GM12864 (cell line): ENCODE measurements around the gene CELF2.

Experiments
- DNase-seq: peaks from one replicate; pipeline ENCODE4 v3.0.0-alpha.2; 2011; ENCODE audit warnings: low read depth
- H3K4me3 ChIP-seq: 2 replicates; pipeline ENCODE4 v1.5.1; 2011; ENCODE audit warnings: mild to moderate bottlenecking, low read depth, low read length, control low read depth
- TF ChIP-seq, protein P1 (sequence below): IDR thresholded peaks from 2 replicates; pipeline ENCODE4 v1.5.1; 2011; ENCODE audit warnings: low read depth, mild to moderate bottlenecking, moderate library complexity, low read length, control low read depth, inconsistent platforms; ENCODE audit errors: missing control alignments

The CELF2 gene

DNA sequence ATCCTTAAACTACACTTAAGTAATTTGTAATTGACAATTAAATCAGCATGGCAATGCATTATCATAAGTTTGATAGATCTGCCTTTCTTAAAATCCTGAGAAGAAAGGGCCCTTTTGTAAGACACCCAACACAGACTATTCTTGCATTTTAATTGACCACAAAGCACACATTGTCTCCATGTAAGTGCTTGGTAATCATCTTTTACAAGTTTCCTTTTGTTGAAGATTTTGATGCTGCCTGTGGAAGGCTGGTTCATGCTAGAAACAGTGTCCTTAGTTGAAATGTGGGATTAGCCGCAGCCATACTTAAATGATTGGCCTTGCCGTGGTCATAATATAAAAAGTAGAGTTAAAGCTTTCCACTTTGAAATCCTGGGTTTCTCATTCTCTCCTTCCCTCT, 32.3 kb upstream of the CELF2 start:
- DNase-seq, result no peak
- no peak overlapping the region for H3K4me3 ChIP-seq
- TF ChIP-seq, protein P1, sequence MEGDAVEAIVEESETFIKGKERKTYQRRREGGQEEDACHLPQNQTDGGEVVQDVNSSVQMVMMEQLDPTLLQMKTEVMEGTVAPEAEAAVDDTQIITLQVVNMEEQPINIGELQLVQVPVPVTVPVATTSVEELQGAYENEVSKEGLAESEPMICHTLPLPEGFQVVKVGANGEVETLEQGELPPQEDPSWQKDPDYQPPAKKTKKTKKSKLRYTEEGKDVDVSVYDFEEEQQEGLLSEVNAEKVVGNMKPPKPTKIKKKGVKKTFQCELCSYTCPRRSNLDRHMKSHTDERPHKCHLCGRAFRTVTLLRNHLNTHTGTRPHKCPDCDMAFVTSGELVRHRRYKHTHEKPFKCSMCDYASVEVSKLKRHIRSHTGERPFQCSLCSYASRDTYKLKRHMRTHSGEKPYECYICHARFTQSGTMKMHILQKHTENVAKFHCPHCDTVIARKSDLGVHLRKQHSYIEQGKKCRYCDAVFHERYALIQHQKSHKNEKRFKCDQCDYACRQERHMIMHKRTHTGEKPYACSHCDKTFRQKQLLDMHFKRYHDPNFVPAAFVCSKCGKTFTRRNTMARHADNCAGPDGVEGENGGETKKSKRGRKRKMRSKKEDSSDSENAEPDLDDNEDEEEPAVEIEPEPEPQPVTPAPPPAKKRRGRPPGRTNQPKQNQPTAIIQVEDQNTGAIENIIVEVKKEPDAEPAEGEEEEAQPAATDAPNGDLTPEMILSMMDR, result no peak

DNA sequence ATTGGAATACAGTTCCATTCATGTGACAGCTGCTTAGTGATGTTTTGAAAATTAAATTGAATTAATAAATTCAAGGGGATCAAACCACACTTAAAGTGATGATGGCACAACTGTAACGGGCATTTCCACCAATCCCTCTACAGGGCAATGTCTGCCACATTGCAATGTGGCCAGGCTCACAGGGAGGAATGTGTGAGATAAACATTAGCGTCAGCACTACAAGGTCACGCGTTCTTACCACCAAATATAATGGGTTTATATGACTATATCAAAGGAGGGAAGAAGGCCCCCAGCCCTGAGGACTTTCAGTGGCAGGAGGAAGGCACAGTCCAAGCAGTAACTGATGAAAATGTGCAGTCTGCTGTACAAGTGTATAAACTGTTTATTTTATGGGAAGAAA, 31.1 kb upstream of the CELF2 start:
- no peak overlapping the region for H3K4me3 ChIP-seq
- DNase-seq, result no peak
- TF ChIP-seq, protein P1, result no peak

DNA sequence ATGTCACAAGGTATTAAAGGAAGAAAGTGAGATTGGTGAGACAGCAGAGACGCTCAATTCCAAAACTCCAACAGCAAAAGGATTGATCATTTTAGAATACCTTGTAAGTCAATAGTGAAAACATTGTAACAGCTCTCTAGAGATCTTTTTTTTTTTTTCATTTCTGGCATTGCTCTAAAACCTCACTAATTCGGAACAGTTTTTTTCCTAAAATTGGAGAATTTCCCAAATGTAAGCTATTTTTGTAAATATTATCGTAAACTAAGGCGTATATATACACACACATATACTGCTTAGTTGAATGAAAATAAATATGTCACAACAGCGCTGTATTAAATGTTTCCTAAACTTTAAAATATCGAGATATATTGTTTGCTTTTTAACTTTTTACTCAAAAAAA, 30.6 kb upstream of the CELF2 start:
- TF ChIP-seq, protein P1, result no peak
- H3K4me3 ChIP-seq, result no peak overlapping the region
- no peak for DNase-seq

DNA sequence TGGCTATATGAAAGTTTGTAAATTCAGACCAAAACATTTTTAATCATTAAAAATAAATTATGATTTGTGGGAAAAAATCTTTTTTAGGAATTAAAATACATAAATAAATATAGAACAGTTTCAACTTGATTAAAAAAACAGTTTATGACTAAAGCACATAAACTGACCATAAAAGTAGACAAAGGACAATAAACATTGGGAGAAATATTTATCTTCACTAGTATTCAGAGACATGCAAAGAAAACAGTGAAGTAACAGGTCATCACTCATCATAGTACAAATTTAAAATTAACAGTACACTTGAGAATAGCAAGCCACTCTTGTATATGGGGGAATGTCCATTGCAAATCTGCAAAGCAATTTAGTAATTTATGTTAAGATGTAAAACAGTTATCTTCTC, 28.0 kb upstream of the CELF2 start:
- DNase-seq, result no peak
- H3K4me3 ChIP-seq, result no peak overlapping the region
- TF ChIP-seq, protein P1, result no peak

DNA sequence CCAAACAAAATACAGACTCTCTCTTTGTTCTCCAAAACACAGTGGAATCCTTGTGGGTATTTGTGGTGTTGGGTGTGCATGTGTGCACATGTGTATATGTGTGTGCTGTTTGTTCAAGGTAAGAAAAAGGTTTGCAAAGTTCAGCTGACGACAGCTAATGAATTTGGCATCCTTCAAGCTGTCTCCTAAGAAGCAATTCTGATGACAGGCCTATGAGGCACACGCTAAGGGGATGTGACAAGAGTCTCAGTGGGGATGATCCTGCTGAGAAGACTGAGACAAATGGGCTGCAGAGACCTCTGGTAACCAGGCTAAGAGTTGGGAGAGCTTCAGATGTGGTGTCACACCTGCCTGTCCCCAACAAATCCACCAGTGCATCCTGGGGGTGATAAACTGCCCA, 26.5 kb upstream of the CELF2 start:
- no peak overlapping the region for H3K4me3 ChIP-seq
- TF ChIP-seq, protein P1, result no peak
- no peak for DNase-seq

DNA sequence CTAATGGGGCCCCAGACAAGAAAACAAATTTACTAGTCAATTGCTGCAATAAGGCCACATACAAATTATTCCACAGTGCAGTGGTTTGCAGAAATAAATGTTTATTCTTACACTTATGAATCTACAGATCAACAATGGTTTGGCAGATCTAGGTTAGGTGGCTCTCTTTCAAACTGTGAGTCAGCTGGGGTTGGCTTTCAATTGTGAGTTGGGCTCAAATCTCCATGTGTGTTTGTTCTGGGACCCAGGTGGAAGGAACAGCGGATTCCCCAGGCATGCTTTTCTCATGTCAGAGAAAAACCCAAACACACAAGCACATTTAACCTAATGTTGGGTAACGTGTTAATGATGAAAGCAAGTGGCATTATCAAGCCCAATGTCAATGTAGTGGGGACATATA, 25.6 kb upstream of the CELF2 start:
- no peak for DNase-seq
- TF ChIP-seq, protein P1, result no peak
- H3K4me3 ChIP-seq, result no peak overlapping the region

DNA sequence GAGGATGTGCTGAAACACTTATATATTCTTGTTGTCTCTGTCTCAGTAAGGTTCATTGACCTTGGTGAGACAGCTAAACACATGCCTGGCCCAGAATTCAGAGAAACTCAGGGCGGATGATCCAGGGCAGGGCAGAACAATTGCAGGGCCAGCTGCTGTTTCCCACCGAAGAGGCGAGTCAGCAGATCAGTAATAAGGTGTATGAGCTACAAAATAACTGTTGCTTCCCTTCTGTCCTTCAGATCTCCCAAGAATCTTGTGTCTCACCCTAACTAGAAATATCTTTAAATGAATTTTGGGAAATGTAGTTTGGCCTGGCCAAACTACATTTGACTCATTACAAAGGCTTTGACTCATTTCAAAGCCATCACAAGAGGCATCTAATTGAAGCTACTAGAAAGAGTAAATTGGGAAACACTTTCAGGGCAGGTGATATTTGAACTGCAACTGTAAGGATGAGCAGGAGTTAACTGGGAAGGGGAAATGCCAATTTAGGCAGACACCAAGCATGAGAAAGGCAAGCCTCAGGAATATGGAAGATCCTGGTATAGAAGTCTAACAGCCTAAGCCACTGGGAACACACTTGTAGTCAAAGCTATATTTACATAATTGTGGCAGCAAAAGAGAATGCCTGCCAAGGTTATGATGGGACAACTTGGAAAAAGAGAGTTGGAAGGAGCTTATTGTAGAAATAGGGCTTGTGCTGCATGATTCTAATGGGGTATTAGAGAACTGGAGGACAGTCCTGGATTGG, 24.5 kb upstream of the CELF2 start:
- TF ChIP-seq, protein P1, result no peak
- DNase-seq, result no peak
- no peak overlapping the region for H3K4me3 ChIP-seq
